Osteoblast (primary cell): ENCODE measurements around the gene IMPACT. TPM values are rescaled to one million over a fixed set of nuclear protein-coding genes. Genes with fewer than 3 reads are reported as not detected.

Source experiments
- DNase-seq: peaks from one replicate; pipeline ENCODE4 v3.0.0; 2011; ENCODE audit warnings: low spot score, mixed read lengths; ENCODE audit not compliant: insufficient read length; ENCODE audit errors: missing footprints
- H2AFZ ChIP-seq: 2 replicates; pipeline ENCODE4 v1.6.0; 2011; ENCODE audit warnings: mild to moderate bottlenecking, low read length
- H3K27ac ChIP-seq: 2 replicates; pipeline ENCODE4 v1.5.1; 2011; ENCODE audit warnings: mild to moderate bottlenecking, low read depth, low read length, moderate library complexity
- H3K27me3 ChIP-seq: 2 replicates; pipeline ENCODE4 v1.6.0; 2012; ENCODE audit warnings: mild to moderate bottlenecking, control low read depth, inconsistent platforms, low read length, moderate library complexity; ENCODE audit not compliant: insufficient read depth
- H3K36me3 ChIP-seq: 2 replicates; pipeline ENCODE4 v1.5.1; 2011; ENCODE audit warnings: mild to moderate bottlenecking, low read length, control low read depth, moderate library complexity; ENCODE audit not compliant: insufficient read depth
- H3K4me1 ChIP-seq: 2 replicates; pipeline ENCODE4 v1.5.1; 2011; ENCODE audit warnings: mild to moderate bottlenecking, low read length, control low read depth, moderate library complexity; ENCODE audit not compliant: insufficient read depth
- H3K4me2 ChIP-seq: 2 replicates; pipeline ENCODE4 v1.6.0; 2011; ENCODE audit warnings: mild to moderate bottlenecking, low read length; ENCODE audit not compliant: insufficient read depth
- H3K4me3 ChIP-seq: fragments of 200-600 bp; sonication (generic); 3 replicates; pipeline ENCODE4 v1.5.1; 2012; ENCODE audit warnings: mild to moderate bottlenecking, low read length, inconsistent platforms; ENCODE audit not compliant: insufficient read depth
- H3K79me2 ChIP-seq: 2 replicates; pipeline ENCODE4 v1.6.0; 2012; ENCODE audit warnings: mild to moderate bottlenecking, low read length, control low read depth, inconsistent platforms; ENCODE audit not compliant: insufficient read depth
- H3K9me3 ChIP-seq: 2 replicates; pipeline ENCODE4 v1.5.1; 2011; ENCODE audit warnings: low read depth, low read length, control low read depth
- H4K20me1 ChIP-seq: 2 replicates; pipeline ENCODE4 v1.6.0; 2012; ENCODE audit warnings: mild to moderate bottlenecking, low read length, control low read depth; ENCODE audit not compliant: insufficient read depth
- total RNA-seq: library from RNA; depleted of rRNA; stranded (reverse); fragments of >200 nt; gene quantifications from 2 replicates; pipeline ENCODE4 v1.2.3, GENCODE V29; 2012
- TF ChIP-seq, protein P1 (sequence below): IDR thresholded peaks from 2 replicates; pipeline ENCODE4 v1.5.1; 2011; ENCODE audit warnings: mild to moderate bottlenecking, low read depth, low read length, moderate library complexity; ENCODE audit errors: extremely low read depth

The IMPACT gene
- total RNA-seq, 1 donor, result 34.7 TPM

DNA sequence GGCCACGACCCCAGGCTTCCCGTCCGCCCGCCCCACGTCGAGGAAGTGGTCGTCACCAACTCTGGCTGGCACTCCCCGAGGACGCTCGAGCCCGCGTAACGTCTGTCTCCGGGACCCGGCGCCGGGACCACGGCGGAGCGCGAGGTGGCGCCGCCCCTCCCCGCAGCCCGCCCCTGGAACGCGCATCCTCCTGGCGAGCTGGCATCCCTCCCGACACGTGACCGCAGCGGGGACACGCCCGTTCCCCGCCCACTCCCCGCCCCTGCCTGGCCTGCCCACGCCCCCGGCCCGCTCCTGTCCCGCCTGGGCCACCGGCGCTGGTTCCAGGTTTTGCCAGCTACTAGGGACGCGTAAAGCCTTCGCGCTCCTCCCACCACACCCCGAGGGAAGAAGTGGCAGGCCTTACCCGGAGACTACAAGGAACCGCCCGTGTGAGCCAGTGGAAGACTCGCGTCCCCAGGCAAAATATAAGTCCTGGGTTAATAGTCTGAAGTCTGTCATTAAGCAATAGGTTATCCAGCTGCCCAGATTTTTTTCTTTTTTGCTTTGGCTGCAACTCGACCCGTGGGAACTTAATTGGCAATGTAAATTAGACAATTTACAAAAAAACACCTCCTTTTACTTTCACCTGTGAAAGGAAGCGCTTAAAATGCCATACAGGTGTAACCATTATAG lies 28.6 kb upstream of the IMPACT start, which contains the start of gene OSBPL1A:
Gene OSBPL1A (minus strand): TSS at position 131 of the 675 bp plus-strand sequence. CDS start 20,291 bp downstream, outside the sequence.
- Histone ChIP-seq H3K36me3 (no peaks in the 10 kb centered on the region), H3K4me1 (peaks cover 17% of the 10 kb centered on the region), H3K4me3 (peak within 1 kb of the TSS; percentile 82), H3K27me3 (no peaks in the 10 kb centered on the region), H3K79me2 (peaks cover 3% of the 10 kb centered on the region), H3K4me2 (peak within 1 kb of the TSS; percentile 98), H2AFZ (peak within 1 kb of the TSS; percentile 93), H4K20me1 (no peaks in the 10 kb centered on the region), H3K27ac (peak within 1 kb of the TSS; percentile 66), H3K9me3 (no peaks in the 10 kb centered on the region)
- TF ChIP-seq, protein P1, sequence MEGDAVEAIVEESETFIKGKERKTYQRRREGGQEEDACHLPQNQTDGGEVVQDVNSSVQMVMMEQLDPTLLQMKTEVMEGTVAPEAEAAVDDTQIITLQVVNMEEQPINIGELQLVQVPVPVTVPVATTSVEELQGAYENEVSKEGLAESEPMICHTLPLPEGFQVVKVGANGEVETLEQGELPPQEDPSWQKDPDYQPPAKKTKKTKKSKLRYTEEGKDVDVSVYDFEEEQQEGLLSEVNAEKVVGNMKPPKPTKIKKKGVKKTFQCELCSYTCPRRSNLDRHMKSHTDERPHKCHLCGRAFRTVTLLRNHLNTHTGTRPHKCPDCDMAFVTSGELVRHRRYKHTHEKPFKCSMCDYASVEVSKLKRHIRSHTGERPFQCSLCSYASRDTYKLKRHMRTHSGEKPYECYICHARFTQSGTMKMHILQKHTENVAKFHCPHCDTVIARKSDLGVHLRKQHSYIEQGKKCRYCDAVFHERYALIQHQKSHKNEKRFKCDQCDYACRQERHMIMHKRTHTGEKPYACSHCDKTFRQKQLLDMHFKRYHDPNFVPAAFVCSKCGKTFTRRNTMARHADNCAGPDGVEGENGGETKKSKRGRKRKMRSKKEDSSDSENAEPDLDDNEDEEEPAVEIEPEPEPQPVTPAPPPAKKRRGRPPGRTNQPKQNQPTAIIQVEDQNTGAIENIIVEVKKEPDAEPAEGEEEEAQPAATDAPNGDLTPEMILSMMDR, result no peak
- peak; percentile 95 for DNase-seq

DNA sequence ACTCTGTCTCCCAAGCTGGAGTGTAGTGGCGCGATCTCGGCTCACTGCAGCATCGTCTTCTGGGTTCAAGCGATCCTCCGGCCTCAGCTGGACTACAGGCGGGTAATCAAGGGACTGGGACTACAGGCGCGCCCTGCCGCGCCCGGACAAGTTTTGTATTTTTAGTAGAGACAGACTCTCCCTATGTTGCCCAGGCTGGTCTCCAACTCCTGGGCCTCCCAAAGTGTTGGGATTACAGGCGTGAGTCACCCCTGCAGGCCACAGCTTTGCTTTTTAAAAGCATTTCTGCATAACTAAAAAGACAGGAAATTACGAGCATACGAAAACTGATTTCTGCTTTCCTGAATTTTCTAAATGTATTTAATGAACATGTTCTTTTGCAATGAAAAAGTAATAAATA lies 27.9 kb upstream of the IMPACT start:
- Histone ChIP-seq H3K9me3 (no peaks in the 10 kb centered on the region), H3K4me1 (peaks cover 17% of the 10 kb centered on the region), H3K27me3 (no peaks in the 10 kb centered on the region), H3K27ac (no peak overlapping the region), H4K20me1 (no peaks in the 10 kb centered on the region), H3K4me2 (peak overlapping the region; percentile 98), H3K4me3 (no peak overlapping the region), H2AFZ (no peak overlapping the region), H3K36me3 (no peaks in the 10 kb centered on the region), H3K79me2 (peaks cover 3% of the 10 kb centered on the region)
- no peak for DNase-seq
- TF ChIP-seq, protein P1, result no peak

DNA sequence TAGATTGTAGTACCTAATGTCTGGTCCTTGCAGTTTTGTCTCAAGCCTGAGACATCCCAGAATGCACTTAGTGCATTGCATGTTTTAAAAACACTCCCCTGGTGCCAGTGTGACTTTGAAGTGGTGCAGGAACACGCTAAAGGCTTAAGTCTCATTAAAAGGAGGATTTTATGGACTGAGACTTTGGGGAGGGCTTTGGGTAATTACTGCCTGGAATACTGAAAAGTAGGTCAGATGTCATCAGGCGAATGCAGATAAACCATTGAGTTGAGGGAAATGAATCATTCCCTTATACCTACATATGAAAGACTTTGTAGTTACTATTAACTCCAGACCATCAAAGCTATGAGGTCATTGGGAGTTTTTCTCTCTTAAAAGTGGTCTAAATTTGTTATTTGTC lies 25.9 kb upstream of the IMPACT start:
- DNase-seq, result no peak
- no peak overlapping the region for H3K4me2 ChIP-seq

DNA sequence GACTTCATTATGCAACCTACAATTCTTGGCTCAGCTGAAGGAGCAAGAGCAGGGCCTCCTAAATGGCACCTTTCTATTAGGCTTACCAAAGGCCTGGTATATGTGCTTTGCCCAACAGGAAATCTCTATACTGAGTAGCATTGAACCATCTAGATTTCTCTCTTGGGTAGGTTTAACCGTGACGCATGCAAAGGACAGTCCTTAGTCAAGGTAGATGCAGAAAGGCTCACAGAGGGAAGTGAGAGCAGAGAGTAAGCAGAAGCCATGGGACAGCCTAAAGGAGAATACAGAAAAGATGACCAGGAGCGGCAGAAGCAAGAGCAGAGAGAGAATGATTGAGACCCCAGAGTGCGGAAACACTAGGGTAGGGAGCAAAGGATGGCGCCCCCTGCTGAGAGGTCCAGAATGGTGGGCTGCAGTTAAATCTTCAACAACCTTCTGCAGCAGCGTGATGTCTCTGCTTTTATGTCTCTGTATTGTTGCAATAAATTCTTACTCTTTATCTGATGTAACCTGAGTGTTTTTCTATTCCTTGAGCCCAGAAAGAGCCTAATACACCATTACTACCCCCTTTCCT lies 24.2 kb upstream of the IMPACT start:
- Histone ChIP-seq H3K4me2 (no peak overlapping the region), H3K36me3 (no peaks in the 10 kb centered on the region), H3K79me2 (no peaks in the 10 kb centered on the region), H3K4me1 (peaks cover 7% of the 10 kb centered on the region), H2AFZ (no peak overlapping the region), H3K27ac (no peak overlapping the region), H3K9me3 (no peaks in the 10 kb centered on the region), H3K4me3 (no peak overlapping the region), H3K27me3 (peaks cover 10% of the 10 kb centered on the region), H4K20me1 (no peaks in the 10 kb centered on the region)
- TF ChIP-seq, protein P1, result peak; percentile 21
- DNase-seq, result no peak

More for the DNA sequence above, 25.9 kb upstream of the IMPACT start:
- TF ChIP-seq, protein P1, result no peak
- Histone ChIP-seq H3K79me2 (no peaks in the 10 kb centered on the region), H3K4me1 (peaks cover 17% of the 10 kb centered on the region), H3K36me3 (no peaks in the 10 kb centered on the region), H3K4me3 (no peak overlapping the region), H4K20me1 (no peaks in the 10 kb centered on the region), H2AFZ (no peak overlapping the region), H3K9me3 (no peaks in the 10 kb centered on the region), H3K27me3 (no peaks in the 10 kb centered on the region), H3K27ac (no peak overlapping the region)
